HG03175 (cell line): ENCODE results near the gene TAF4.
"Not testable (repeated sequence)": the region's sequence is repeated elsewhere in the genome, so short reads cannot be mapped to it uniquely, and the experiment has no call there.

ENCODE experiments used
- ATAC-seq: cut with Tn5 transposase; IDR thresholded peaks from one replicate; pipeline ENCODE4 v1.9.1; 2021; ENCODE audit warnings: mild to moderate bottlenecking, moderate library complexity; ENCODE audit not compliant: unreplicated experiment

The TAF4 gene

GRCh38 chr20:62059401-62059800, 6.3 kb downstream of the TAF4 start:
- no peak for ATAC-seq

DNA sequence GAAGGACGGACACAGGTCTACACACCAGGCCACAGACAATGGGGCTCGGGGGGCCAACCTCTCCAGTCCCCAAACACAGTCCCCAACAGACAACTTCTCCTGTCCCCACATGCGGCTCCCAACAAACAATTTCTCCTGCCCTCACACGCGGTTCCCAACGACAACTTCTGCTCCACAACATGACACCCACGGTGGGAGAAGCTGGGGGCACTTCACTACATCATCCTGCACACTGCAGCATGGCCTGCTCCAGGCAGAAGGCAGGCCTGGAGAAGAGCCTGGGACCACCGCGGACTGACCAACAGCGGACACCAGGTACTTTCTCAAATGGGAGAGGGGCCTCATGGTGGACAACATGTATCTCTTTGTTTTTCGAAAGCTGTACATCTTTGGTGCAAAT, 6.7 kb downstream of the TAF4 start:
- no peak for ATAC-seq

DNA sequence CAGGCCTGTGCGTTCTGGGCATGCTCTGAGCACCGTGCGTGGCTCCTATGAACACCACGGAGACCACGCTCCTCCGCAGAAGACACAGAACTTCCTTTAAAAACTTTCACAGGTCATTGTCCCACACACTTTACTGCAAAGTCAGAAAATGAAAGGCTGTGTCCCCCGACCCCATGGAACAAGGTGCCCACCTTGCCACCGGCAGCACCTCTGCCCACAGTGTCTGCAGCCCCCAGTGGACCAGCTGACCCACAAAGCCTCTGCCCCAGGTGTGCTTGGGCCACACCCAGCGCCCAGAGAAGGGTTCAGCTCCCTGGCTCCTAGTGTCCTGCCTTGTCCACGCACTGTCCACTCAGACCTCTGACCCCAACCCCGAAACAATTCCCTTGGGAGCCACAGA, 8.7 kb downstream of the TAF4 start:
- no peak for ATAC-seq

GRCh38 chr20:62056377-62056776, 9.3 kb downstream of the TAF4 start:
- no peak for ATAC-seq

- ATAC-seq, result not testable (repeated sequence)
These were observed 9.9 kb downstream of the TAF4 start for GRCh38 chr20:62055862-62056115.

DNA sequence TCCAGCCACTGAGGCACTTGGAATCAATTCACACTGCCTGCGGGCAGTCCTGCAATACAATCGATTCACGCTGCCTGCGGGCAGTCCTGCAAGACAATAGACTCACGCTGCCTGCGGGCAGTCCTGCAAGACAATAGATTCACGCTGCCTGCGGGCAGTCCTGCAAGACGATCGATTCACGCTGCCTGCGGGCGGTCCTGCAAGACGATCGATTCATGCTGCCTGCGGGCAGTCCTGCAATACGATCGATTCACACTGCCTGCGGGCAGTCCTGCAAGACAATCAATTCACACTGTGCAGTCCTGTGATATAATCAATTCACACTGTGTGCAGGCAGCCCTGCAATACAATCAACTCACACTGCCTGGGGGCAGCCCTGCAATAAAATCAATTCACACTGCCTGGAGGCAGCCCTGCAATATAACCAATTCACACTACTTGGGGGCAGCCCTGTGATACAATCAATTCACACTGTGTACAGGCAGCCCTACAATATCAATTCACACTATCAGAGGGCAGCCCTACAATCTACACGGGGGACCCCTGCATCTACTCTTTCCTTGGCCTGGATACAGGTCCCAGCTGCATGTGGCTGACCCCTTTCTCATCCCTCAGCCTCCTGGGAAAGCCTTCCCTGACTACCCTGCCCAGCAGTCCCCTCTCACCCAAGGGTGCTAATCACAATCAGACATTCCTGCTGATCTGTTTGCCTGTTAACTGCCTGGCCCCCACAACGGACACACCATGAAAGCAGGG, 10.4 kb downstream of the TAF4 start:
- no peak for ATAC-seq

GRCh38 chr20:62054451-62054953, 11.2 kb downstream of the TAF4 start:
- ATAC-seq, result no peak

GRCh38 chr20:62053465-62054196, 12.1 kb downstream of the TAF4 start:
- no peak for ATAC-seq

GRCh38 chr20:62052842-62053464, 12.7 kb downstream of the TAF4 start:
- no peak for ATAC-seq

DNA sequence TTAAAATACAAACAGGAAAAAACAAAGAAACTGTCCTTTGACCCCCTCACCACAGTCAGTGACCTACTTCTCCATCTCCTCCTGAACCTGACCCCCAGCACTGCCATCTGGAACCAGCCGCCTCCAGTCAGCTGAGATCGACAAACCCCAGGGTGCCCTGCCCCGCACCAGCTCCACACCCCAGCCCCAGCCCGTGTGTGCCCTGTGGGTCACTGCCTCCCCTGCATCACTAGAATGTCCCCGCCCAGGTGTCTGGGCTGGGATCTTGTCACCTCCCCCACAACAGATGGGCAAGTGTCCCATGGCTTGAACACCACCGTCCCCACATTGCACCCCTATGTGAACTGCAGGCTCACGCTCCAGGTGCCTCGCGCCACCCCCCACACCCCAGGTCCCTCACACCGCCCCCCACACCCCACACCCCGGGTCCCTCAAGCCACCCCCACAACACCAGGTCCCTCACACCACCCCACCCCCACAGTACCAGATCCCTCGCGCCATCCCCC, 13.3 kb downstream of the TAF4 start:
- no peak for ATAC-seq

GRCh38 chr20:62051546-62052255, 14.0 kb downstream of the TAF4 start:
- ATAC-seq, result no peak

DNA sequence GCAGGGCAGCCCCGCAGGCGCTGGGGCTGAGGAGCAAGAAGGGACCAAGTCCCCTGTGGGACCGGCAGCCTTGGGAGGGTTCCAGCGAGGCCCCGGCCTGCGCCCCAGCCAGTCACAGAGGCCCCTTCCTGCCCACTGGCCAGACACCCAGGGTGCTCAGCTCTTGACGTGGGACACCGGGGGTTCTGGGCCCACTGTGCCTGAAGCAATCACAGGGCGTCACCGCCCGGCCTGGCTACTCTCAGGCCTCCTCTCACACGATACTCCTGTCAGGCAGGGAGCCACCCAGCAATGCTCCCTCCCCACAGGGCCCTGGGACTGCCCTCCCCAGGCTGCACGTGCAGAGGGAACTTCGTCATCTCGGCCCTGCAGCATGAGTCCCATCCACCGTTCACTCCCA, 14.5 kb downstream of the TAF4 start:
- no peak for ATAC-seq

- no peak for ATAC-seq
These were observed 15.2 kb downstream of the TAF4 start for GRCh38 chr20:62050166-62051120.

- no peak for ATAC-seq
These were observed 16.1 kb downstream of the TAF4 start for GRCh38 chr20:62049342-62050165.

GRCh38 chr20:62048821-62049291, 16.8 kb downstream of the TAF4 start:
- no peak for ATAC-seq

DNA sequence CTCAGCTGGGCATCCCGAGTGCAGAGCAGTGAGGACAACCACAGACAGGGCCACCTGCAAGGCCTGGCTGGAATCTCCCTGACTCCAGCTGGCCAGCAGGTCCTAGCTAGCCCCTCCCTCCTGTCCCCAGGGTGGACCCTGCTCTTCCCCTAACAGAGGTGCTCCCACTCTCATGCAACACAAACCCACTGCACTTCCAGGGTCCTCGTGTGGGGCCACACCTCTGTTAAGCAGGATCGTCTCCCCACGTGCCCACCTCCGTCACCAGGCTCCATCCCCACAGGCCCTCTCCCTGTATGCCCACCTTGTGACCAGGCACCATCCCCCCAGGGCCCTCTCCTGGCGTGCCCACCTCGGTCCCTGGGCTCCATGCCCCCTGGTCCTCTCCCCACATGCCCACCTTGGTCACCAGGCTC, 17.3 kb downstream of the TAF4 start:
- no peak for ATAC-seq

- ATAC-seq, result no peak
These were observed 17.9 kb downstream of the TAF4 start for GRCh38 chr20:62047666-62048345.

DNA sequence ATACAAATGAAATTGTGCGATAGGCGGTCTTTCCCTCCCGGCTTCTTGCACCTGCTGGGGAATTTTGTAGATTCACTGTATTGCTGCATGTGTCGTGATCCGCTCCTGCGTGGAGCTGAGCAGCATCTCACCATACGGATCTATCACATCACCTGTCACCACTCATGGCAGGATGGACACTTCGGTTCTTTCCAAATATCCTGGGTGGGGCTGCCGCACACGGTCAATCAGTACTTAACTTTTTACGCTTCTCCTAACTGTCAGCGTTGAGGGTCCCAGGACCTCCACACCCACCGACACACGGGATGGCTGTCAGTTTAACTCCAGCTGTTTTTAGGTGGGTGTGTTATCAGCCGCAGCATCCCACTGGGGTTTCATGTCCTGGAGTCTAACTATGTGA, 19.2 kb downstream of the TAF4 start:
- no peak for ATAC-seq
